ENCODE measurements around the gene NCKAP5.

NCKAP5 gene

DNA sequence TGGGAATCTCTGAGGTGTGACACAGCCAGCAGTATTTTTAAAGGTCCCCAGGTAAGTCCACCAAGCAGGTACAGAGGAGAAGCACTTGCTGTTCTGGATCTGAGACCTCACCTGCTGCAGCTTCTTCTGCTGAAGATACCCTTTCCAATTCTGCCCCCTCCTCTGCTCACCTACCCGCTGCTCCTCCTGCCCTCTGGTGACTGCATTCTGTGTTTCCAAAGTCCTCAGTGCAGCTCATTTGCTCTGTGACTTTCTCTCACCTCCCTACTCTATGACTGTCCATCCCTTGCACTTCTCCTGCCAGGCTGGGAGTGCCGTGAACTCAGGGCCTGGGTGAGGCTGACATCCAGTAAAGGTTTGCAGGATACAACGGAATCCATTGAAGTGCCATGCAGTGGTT, 693.1 kb downstream of the NCKAP5 start:
- TF ChIP-seq, protein P1, sequence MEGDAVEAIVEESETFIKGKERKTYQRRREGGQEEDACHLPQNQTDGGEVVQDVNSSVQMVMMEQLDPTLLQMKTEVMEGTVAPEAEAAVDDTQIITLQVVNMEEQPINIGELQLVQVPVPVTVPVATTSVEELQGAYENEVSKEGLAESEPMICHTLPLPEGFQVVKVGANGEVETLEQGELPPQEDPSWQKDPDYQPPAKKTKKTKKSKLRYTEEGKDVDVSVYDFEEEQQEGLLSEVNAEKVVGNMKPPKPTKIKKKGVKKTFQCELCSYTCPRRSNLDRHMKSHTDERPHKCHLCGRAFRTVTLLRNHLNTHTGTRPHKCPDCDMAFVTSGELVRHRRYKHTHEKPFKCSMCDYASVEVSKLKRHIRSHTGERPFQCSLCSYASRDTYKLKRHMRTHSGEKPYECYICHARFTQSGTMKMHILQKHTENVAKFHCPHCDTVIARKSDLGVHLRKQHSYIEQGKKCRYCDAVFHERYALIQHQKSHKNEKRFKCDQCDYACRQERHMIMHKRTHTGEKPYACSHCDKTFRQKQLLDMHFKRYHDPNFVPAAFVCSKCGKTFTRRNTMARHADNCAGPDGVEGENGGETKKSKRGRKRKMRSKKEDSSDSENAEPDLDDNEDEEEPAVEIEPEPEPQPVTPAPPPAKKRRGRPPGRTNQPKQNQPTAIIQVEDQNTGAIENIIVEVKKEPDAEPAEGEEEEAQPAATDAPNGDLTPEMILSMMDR (IDR thresholded peaks at IDR 0.05; ENCODE audit: low read length), result no peak
- no peak for TF ChIP-seq EZH2 (IDR thresholded peaks at IDR 0.05; ENCODE audit: borderline replicate concordance, low read length)
- H3K4me1 ChIP-seq (ENCODE audit: insufficient read depth, low read length, severe bottlenecking), result no peaks in the 10 kb centered on the region
- no peak overlapping the region for H3K4me2 ChIP-seq (ENCODE audit: low read length)
- no peak overlapping the region for H2AFZ ChIP-seq (ENCODE audit: low read length)
- H3K9me3 ChIP-seq (ENCODE audit: low read length), result no peaks in the 10 kb centered on the region
- no peaks in the 10 kb centered on the region for H3K79me2 ChIP-seq (ENCODE audit: insufficient read depth, low read length)
- no peak overlapping the region for H3K27ac ChIP-seq (ENCODE audit: low read depth, low read length, poor library complexity, severe bottlenecking)
- H4K20me1 ChIP-seq (ENCODE audit: insufficient read depth, low read length), result no peaks in the 10 kb centered on the region
- no peaks in the 10 kb centered on the region for H3K9me2 ChIP-seq (ENCODE audit: low read depth, low read length)
- no peaks in the 10 kb centered on the region for H3F3A ChIP-seq (ENCODE audit: insufficient read depth, low read length)
- H3K4me3 ChIP-seq (ENCODE audit: low read depth, low read length, poor library complexity, severe bottlenecking), result no peak overlapping the region
- H3K9ac ChIP-seq (ENCODE audit: low read length), result no peak overlapping the region
- no peaks in the 10 kb centered on the region for H3K36me3 ChIP-seq (ENCODE audit: insufficient read depth, low read length)
- H3K27me3 ChIP-seq (ENCODE audit: insufficient read depth, low read length), result no peaks in the 10 kb centered on the region

DNA sequence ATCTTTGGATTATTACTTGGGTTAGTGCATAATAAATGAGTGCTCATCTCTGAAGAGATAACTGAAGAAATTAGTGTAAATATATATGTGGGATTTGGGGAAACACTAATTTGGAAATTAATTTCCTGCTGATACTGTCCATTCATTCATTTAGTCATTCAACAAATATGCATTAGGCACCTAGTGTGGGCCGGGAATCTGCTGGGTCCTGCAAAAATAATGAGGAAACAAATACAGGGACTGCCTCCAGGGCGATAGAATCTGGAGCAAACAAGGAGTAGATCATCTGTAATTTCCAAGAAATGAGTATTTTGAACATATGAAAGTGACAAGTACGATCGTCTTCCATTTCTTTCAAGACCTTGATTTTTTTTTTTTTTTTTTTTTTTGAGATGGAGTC, 694.5 kb downstream of the NCKAP5 start:
- H2AFZ ChIP-seq (ENCODE audit: low read length), result no peak overlapping the region
- H3F3A ChIP-seq (ENCODE audit: insufficient read depth, low read length), result no peaks in the 10 kb centered on the region
- H4K20me1 ChIP-seq (ENCODE audit: insufficient read depth, low read length), result no peaks in the 10 kb centered on the region
- H3K27ac ChIP-seq (ENCODE audit: low read depth, low read length, poor library complexity, severe bottlenecking), result no peak overlapping the region
- no peaks in the 10 kb centered on the region for H3K4me1 ChIP-seq (ENCODE audit: insufficient read depth, low read length, severe bottlenecking)
- H3K4me2 ChIP-seq (ENCODE audit: low read length), result no peak overlapping the region
- no peaks in the 10 kb centered on the region for H3K9me2 ChIP-seq (ENCODE audit: low read depth, low read length)
- H3K79me2 ChIP-seq (ENCODE audit: insufficient read depth, low read length), result no peaks in the 10 kb centered on the region
- no peak overlapping the region for H3K9ac ChIP-seq (ENCODE audit: low read length)
- H3K36me3 ChIP-seq (ENCODE audit: insufficient read depth, low read length), result no peaks in the 10 kb centered on the region; the same call in 1 of the 2 replicates
- TF ChIP-seq, protein P1 (IDR thresholded peaks at IDR 0.05; ENCODE audit: low read length), result no peak
- TF ChIP-seq EZH2 (IDR thresholded peaks at IDR 0.05; ENCODE audit: borderline replicate concordance, low read length), result no peak
- H3K9me3 ChIP-seq (ENCODE audit: low read length), result no peaks in the 10 kb centered on the region
- H3K27me3 ChIP-seq (ENCODE audit: insufficient read depth, low read length), result no peaks in the 10 kb centered on the region
- H3K4me3 ChIP-seq (ENCODE audit: low read depth, low read length, poor library complexity, severe bottlenecking), result no peak overlapping the region

GRCh38 chr2:132871831-132872230, 696.4 kb downstream of the NCKAP5 start:
- Histone ChIP-seq H3K4me3 (ENCODE audit: low read depth, low read length, poor library complexity, severe bottlenecking) (no peak overlapping the region), H3K27ac (ENCODE audit: low read depth, low read length, poor library complexity, severe bottlenecking) (no peak overlapping the region), H3K79me2 (ENCODE audit: insufficient read depth, low read length) (no peaks in the 10 kb centered on the region), H3K9ac (ENCODE audit: low read length) (no peak overlapping the region), H4K20me1 (ENCODE audit: insufficient read depth, low read length) (no peaks in the 10 kb centered on the region), H3K4me2 (ENCODE audit: low read length) (no peak overlapping the region), H3K4me1 (ENCODE audit: insufficient read depth, low read length, severe bottlenecking) (no peaks in the 10 kb centered on the region), H3K9me2 (ENCODE audit: low read depth, low read length) (no peaks in the 10 kb centered on the region), H3F3A (ENCODE audit: insufficient read depth, low read length) (no peaks in the 10 kb centered on the region), H3K27me3 (ENCODE audit: insufficient read depth, low read length) (no peaks in the 10 kb centered on the region), H3K36me3 (ENCODE audit: insufficient read depth, low read length) (no peaks in the 10 kb centered on the region; the same call in 1 of the 2 replicates), H3K9me3 (ENCODE audit: low read length) (no peaks in the 10 kb centered on the region), H2AFZ (ENCODE audit: low read length) (no peak overlapping the region)
- TF ChIP-seq, protein P1 (IDR thresholded peaks at IDR 0.05; ENCODE audit: low read length), result no peak
- TF ChIP-seq EZH2 (IDR thresholded peaks at IDR 0.05; ENCODE audit: borderline replicate concordance, low read length), result no peak
